Motor neuron (in vitro differentiated cells): ENCODE measurements around the gene PAPOLB. TPM values are rescaled to one million over a fixed set of nuclear protein-coding genes. Genes with fewer than 3 reads are reported as not detected.
A peak's percentile ranks its signal among the peaks of the same experiment; 100 is the strongest.

Experiments used
- ATAC-seq, 8 experiments: fragments of 200-7000 bp; cut with Tn5 transposase; replicated peaks in 6 of 8; 2 replicates each; pipeline ENCODE4 v1.8.0; 2021; ENCODE audit warnings: mild to moderate bottlenecking in 8 of 8, moderate library complexity in 8 of 8
- H3K27ac ChIP-seq, 2 donors: fragments of 250-450 bp; sonication (Bioruptor Pico); 2 replicates each; pipeline ENCODE4 v1.9.0; 2021; ENCODE audit warnings: antibody characterized with exemption in 2 of 2, mild to moderate bottlenecking in 2 of 2, moderate library complexity in 1 of 2
- H3K4me1 ChIP-seq, 2 donors: fragments of 250-450 bp; sonication (Bioruptor Pico); replicated peaks in 1 of 2; 2 replicates each; pipeline ENCODE4 v1.6.1; 2021; ENCODE audit warnings: antibody characterized with exemption in 2 of 2, mild to moderate bottlenecking in 2 of 2, moderate library complexity in 1 of 2
- H3K4me3 ChIP-seq, 5 donors: fragments of 250-450 bp; sonication (Bioruptor Pico); 2 replicates each; pipeline ENCODE4 v1.9.0; 2021; ENCODE audit warnings: antibody characterized with exemption in 5 of 5, mild to moderate bottlenecking in 5 of 5, moderate library complexity in 4 of 5
- WGBS, 10 experiments: fragments of 450-650 bp; shearing (Covaris generic); methylation state at CpG; one replicate each; pipeline ENCODE4 v1.0.0; 2022; 5-methylcytosine and 5-hydroxymethylcytosine counted together
- in situ Hi-C, 9 experiments: fragments of 400-800 bp; cut with MboI; loops; one replicate each; pipeline ENCODE4 v1.15.0; 2021; ENCODE audit warnings: low sequenced_read_pairs in 9 of 9, low pct_unique_long_range_greater_than_20kb in 2 of 9; ENCODE audit not compliant: unreplicated experiment in 9 of 9
- total RNA-seq, 8 experiments: library from RNA; unstranded; fragments of 300-600 nt; gene quantifications; 2 replicates each; pipeline versions ENCODE4 v1.2.3 to v1.2.4, GENCODE V29; 2022

The PAPOLB gene
- total RNA-seq, 8 experiments from 2014 or later, result 0.10 to 0.47 (median 0.25) TPM

DNA sequence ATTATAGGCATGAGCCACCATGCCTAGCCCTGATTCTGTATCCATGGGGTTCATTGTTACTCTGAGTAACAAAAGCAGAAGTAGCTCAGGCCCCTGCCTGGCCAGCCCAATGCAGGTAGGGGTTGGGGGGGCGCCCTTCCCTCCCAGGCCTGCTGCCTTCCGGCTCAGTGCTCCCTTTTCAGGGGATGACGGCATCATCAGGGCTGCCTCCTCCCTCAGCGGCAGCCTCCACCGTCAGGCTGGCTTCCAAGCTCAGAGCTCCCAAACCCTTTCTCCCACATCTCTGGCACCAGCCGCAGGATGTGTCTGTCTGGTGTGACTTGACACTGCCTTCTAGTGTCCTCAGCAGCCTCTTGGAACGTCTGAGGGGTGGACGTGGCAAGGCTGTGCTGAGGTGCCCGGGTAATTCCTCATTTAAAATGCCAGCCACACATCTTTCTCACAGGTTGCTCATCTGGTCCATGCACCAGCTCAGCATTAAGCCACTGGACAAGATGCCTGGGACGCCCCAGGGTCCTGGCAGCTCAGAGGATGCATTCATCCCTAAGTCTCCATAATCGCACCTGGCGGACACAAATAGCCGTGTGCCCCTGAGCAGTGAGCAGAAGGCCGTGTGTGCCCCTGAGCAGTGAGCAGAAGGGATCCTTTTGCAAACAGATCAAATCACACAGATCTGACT lies 38.2 kb downstream of the PAPOLB start:
- no peaks in the 10 kb centered on the region for H3K4me1 ChIP-seq
- in situ Hi-C loops, result loop anchor here in 1 of 9 experiments (25.0 kb wide), 1 partner anchor 264 kb away; no protein-coding TSS in a partner anchor
- H3K27ac ChIP-seq, result no peak overlapping the region
- WGBS, 10 experiments, result 33 to 93% (median 77%) methylated on average over 1 to 7 of the region's 14 CpGs; no CpG with 5 or more reads in 7 of the 10 experiments
- no peak overlapping the region for H3K4me3 ChIP-seq
- no peak for ATAC-seq

DNA sequence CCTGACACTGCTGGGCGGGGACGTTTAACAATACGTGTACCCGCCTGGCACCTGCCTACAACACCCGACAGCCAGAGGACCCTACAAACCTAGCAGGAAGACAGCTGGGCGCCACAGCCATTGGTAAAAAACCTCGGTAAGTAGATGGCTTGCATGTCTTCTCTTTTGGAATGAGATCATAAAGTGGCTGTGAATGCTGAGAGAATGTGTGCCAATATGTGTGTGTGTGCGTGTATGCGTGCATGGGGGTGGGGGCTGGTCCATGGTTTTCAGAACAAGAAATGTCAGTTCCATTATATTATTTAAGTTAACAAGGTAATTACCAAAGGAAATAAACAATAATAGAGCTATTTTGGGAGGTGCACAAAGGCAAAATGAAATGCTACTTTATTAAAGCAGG lies 39.2 kb downstream of the PAPOLB start:
- no peak overlapping the region for H3K27ac ChIP-seq
- 40 to 98% (median 90%) methylated on average over 2 to 7 of the region's 9 CpGs; no CpG with 5 or more reads in 4 of the 10 experiments for WGBS, 10 experiments
- H3K4me1 ChIP-seq, result no peaks in the 10 kb centered on the region
- H3K4me3 ChIP-seq, result no peak overlapping the region
- ATAC-seq, result no peak
- in situ Hi-C loops, result loop anchor here in 1 of 9 experiments (25.0 kb wide), 1 partner anchor 265 kb away; no protein-coding TSS in a partner anchor

DNA sequence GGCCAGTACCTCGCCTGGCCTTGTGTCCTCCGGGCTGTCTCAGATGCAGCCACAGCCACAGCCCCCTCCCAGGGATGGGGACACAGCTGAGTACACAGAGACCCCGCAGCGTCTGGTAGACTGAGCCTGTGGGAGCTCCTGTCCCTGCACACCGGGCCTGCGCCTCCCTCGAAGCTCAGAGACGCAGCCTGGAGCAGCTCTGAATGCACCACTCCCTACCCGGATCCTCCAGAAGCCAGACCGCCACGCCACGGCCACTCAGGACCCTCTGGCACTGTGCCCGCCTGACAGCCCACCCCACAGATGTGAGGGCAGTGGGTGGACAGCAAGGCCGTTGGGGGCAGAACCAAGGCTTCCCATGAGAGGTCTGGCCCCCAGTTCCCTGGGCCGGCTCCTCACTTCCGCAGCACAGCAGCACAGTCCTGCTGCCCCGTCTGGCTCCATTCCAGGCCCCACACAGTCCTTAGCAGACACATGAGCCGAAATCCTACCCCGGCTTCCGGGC lies 40.8 kb downstream of the PAPOLB start:
- no peak overlapping the region for H3K27ac ChIP-seq
- no peaks in the 10 kb centered on the region for H3K4me1 ChIP-seq
- no peak overlapping the region for H3K4me3 ChIP-seq
- in situ Hi-C loops, result loop anchor here in 1 of 9 experiments (25.0 kb wide), 1 partner anchor 266 kb away; no protein-coding TSS in a partner anchor
- ATAC-seq, result peak in 4 of 8 experiments; percentile 3 to 64 (median 14)
- WGBS, 10 experiments, result 100% methylated on average over 2 to 3 of the region's 20 CpGs; no CpG with 5 or more reads in 7 of the 10 experiments

DNA sequence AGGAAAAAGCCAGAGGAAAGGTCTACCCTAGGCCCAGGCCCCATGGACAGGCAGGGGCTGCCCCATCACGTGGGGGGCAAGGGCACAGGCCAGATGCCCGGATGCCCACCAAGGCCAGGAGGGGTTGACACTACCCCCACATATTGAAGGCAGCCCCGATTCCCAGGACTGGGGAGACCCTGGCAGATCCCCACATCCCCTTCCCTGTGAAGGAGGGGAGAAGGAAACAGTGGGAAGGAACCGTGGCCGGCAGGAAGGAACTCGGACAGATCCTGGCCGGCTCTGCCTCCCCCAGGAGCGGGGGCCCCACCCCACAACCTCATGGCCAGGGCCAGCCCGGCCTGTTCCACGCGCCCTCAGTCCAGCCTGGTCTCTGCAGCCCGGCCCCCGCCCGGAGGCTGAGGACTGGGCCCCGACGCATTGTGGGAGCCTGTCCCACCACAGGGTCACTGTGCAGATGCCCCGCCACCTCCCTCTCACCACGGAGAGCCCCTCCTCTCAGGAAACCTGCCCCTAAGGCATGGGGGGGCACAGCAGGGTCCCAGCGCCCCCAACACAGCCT lies 41.3 kb downstream of the PAPOLB start:
- Histone ChIP-seq H3K4me3 (no peak overlapping the region), H3K27ac (no peak overlapping the region), H3K4me1 (no peaks in the 10 kb centered on the region)
- in situ Hi-C loops, result loop anchor here in 1 of 9 experiments (25.0 kb wide), 1 partner anchor 267 kb away; no protein-coding TSS in a partner anchor
- ATAC-seq, result peak in 5 of 8 experiments; percentile 17 to 83 (median 29)
- WGBS, 10 experiments, result 30 to 100% (median 100%) methylated on average over 1 to 2 of the region's 19 CpGs; no CpG with 5 or more reads in 7 of the 10 experiments

DNA sequence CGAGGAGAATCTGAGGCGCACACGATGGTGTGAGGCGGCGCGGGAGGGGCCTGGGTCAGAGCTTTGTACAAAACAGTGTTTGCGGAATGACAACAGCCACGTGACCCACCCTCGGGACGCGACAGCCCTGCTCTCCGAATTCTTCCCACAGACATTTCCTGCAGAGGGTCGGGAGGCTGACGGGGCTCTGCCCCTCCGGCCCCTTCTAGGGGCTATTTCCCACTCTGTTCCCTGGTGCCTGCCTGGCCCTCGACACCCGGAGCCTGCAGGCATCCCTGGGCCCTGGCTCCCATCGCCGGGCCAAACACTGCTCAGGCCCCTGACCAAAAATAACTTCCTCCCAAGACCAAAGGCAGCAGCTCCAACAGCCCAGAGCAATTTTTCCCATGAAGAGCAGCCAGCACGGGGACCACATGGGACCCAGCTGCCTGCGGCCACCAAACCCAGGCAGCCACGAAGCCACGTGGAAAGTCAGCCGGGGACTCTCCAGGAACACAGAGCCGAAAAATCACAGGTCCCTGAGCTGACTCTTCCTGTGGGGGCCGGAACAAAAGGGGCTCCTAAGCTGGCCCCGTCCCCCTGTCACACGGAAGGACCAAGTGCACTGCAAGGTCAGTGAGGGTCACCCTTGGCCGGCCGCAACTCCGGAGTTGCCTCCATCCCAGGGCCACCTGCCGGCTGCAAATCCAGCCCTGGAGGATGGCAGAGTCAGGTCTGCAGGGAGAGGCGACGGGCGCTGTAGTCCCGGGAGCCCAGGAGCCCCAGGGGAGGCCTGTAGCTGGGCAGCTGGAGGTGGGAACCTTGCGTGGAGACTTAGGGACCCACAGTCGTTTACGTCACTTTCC lies 42.0 kb downstream of the PAPOLB start:
- peaks cover 0 to under 1% of the 10 kb centered on the region in 2 donors for H3K4me1 ChIP-seq
- no peak overlapping the region for H3K4me3 ChIP-seq
- WGBS, 10 experiments, result 50 to 89% (median 83%) methylated on average over 4 to 15 of the region's 39 CpGs; no CpG with 5 or more reads in 6 of the 10 experiments
- in situ Hi-C loops, result loop anchor here in 1 of 9 experiments (25.0 kb wide), 1 partner anchor 268 kb away; no protein-coding TSS in a partner anchor
- H3K27ac ChIP-seq, result no peak overlapping the region
- no peak for ATAC-seq

DNA sequence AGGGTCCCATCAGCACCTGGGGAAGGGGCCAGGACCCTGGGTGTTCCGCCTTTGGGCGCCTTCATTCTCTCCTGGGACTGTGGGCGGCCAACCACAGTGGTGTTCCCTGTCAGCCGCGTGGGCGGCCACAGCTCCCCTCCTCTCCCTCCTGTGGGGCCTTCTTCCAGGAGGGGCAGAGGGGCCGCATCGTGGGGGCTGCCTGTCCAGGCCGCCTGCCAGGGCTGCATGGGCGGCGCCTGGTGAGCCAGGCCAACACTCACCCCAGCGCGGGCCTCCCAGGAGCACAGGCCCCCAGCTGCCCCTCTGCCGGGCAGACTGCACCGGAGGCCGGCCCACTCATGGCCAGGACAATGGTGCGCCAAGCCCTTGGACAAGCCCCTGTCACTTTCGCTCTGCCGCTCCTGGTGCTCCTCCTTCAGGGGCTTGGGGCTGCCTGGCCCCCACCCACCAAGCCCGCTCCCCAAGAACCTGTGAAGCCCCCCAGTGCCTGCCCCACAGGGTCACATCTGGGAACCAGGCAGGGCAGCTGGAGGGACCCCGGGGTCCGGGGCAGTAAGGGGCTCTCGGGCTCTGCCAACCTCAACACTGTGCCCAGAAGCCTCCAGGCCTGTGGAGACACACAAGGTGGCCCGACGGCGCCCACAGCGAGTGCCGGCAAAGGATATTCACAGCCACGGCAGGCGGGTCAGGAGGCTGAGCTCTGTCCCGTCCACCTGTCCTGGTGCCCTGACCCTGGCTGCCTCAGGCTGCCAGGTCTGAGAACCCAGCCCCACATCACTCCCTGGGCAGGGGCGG lies 43.6 kb downstream of the PAPOLB start:
- no CpG with 5 or more reads among the region's 32 CpGs for WGBS, 10 experiments
- in situ Hi-C loops, result loop anchor here in 1 of 9 experiments (25.0 kb wide), 1 partner anchor 269 kb away; no protein-coding TSS in a partner anchor

DNA sequence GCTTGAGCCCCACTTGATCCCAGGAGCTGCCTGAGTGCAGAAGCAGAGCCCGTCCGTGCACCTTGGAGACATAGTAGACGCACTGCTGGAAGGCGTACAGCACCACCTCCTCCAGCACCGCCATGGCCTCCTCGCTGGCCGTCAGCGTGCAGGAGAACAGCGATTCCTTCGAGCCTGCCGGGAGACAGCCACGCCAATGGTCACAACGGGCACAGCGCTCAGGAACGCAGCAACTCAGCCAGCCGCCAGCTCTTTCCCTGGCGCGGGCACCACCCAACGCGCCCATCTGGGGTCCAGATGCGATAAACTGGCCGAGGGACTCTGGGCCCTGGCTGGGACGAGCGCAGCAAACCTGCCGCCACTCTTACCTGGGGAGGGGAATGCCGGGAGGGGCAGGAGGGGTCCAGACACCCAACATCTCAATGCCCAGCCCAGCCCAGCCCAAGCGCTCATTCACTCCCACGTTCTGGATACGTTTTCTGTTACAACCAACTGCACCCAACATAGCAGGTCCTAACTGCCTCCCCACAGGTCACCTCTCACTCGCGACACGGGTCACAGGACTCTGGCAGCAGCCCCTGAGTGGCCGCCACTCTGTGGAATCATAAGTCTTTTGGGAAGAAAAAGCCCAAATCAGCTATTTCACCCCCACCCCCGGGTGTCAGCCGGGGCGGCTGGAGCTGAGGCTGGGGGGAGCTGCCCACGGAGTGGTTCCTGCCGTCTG lies 44.5 kb downstream of the PAPOLB start:
- Histone ChIP-seq H3K4me3 (no peak overlapping the region), H3K4me1 (peaks cover 0 to 7% of the 10 kb centered on the region in 2 donors), H3K27ac (no peak overlapping the region)
- WGBS, 10 experiments, result 60 to 98% (median 80%) methylated on average over 2 to 14 of the region's 38 CpGs; no CpG with 5 or more reads in 7 of the 10 experiments
- no peak for ATAC-seq
- in situ Hi-C loops, result loop anchor here in 1 of 9 experiments (25.0 kb wide), 1 partner anchor 270 kb away; no protein-coding TSS in a partner anchor

More for the DNA sequence above, 43.6 kb downstream of the PAPOLB start:
- H3K4me3 ChIP-seq, result no peak overlapping the region
- peaks cover 0 to 7% of the 10 kb centered on the region in 2 donors for H3K4me1 ChIP-seq
- peak in 4 of 8 experiments; percentile 47 to 54 (median 52) for ATAC-seq
- no peak overlapping the region for H3K27ac ChIP-seq

DNA sequence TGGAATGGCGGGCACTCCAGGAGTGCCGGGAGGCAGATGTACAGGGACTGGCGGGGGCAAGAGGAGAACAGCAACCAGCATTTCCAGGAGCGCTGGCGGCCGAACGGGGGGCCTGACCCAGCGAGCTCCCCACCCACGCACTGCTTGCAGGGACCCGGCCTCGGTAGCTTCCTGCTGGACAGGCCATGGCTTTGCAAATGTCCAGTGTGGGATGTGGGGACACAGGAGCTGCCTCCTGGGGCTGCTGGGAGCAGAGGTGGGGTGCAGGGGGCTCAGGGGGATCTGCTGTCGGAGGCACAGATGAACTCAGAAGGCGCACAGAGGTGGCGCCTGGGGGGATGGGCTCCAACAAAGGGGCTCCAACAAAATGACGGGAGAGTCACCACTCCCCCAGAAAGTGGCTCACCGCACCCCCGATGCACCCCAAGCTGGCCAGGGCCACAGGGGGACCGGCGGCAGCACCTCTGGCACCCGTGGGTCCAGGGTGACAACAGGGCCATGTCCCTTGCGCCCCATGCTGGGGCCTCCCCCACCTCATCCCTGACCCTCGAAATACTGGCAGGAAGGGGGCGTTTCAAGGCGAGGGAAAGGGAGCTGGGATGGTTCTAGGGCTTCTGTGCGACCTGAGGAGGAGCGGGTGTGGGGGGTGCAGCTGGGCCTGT lies 45.3 kb downstream of the PAPOLB start:
- Histone ChIP-seq H3K4me1 (peaks cover 0 to 7% of the 10 kb centered on the region in 2 donors), H3K27ac (no peak overlapping the region), H3K4me3 (no peak overlapping the region)
- WGBS, 10 experiments, result 91 to 100% methylated on average over 4 to 14 of the region's 26 CpGs; no CpG with 5 or more reads in 8 of the 10 experiments
- in situ Hi-C loops, result loop anchor here in 1 of 9 experiments (25.0 kb wide), 1 partner anchor 271 kb away; no protein-coding TSS in a partner anchor
- ATAC-seq, result no peak

DNA sequence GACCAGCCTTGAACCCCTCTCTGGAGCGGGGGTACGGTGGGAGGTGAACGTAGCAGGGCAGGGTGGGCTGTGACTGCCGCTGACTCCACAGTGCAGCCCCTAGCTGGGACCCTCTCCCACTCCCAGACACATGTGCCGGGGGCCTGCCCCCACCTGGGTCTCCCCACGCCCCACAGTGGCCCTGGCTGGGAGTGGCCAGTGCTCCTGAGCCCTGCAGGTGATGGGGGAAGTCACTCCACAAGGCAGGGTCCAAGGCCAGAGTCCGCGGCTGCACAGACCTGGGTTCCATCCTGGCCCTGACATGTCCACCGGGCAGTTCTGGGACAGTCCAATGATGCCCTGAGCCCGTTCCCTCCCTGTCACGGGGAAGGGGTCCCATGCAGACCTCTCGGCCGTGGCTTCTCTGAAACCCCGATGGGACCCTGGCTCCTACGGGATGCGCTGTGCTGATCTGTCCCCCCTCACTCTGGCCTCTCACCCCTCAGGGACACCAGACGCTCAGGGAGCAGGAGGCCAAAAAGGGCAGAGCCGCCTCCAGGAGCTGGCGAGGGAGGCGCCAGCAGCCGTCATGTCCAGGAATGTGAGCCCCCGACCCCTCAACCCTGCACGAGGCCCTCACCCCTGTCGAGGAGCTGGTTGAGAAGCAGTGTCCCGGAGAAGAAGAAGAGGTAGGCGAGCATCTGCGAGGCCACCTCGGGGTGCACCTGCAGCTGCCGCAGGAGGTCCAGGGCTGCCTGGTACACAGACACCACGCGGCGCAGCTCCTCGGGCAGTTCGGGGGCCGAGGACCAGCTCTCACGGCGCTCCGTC lies 46.0 kb downstream of the PAPOLB start:
- no CpG with 5 or more reads among the region's 38 CpGs for WGBS, 10 experiments
- Histone ChIP-seq H3K4me1 (peaks cover 0 to 7% of the 10 kb centered on the region in 2 donors), H3K27ac (no peak overlapping the region), H3K4me3 (no peak overlapping the region)
- in situ Hi-C loops, result loop anchor here in 1 of 9 experiments (25.0 kb wide), 1 partner anchor 271 kb away; no protein-coding TSS in a partner anchor
- ATAC-seq, result no peak

DNA sequence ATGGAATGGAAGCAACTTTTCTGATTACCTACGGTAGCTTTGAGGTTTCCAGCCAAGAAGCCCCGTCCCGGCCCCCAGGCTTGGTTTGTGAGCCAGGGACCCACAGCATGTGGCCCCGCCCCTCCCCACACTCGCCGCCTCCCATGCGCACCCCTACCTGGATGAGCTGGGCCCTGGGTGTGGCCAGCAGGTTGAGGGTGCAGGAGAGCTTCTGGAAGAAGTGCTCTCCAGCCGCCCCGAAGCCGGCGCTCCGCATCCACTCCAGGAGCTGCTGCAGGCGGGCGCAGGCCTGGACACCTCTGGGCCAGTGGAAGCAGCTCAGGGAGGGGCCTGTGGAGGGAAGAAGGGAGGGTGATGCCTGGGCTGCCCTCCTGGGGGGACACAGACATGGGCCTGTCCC lies 46.7 kb downstream of the PAPOLB start:
- Histone ChIP-seq H3K4me1 (peaks cover 0 to 7% of the 10 kb centered on the region in 2 donors), H3K27ac (peak overlapping the region in 1 of 2 donors; percentile 65), H3K4me3 (no peak overlapping the region)
- WGBS, 10 experiments, result 80 to 100% (median 100%) methylated on average over 1 of the region's 14 CpGs; no CpG with 5 or more reads in 6 of the 10 experiments
- no peak for ATAC-seq
- in situ Hi-C loops, result loop anchor here in 1 of 9 experiments (25.0 kb wide), 1 partner anchor 272 kb away; no protein-coding TSS in a partner anchor
